Measurements from ENCODE around the gene PLAAT2.

PLAAT2 gene

DNA sequence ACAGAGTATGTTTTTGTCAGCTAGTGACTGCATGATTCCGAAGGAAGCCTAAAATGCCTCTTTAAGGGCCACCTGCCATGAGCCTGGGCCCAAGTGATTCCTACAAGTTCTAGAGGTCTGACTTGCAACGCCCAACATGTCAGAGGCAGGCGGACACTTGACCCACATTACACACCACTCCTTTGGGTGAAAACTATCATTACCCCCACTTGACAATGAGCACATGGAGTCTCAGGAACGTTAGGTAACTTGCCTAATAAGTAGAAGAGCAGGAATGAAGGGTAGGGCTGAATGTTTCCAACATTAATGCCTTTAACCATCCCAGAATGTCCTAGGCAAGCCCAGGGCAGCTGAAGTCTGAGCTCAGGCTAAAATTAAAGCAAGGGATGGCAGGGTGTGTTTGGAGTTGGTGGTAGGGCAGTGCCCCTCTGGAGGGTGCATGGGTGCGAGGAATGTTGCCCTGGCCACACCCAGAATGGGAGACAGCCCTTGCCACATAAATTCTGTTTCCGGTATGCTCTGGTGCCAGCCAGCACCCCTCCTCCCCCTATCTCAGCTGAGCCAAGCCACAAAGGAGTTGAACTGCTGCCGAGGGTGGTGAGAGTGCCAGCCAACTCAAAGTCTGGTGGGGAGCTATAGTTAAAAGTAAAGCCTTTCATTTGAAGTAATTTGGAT lies 2.5 kb downstream of the PLAAT2 start:
- FAIRE-seq (no peak), DNase-seq (ENCODE audit: insufficient read length, low spot score) (no peak)
- TF ChIP-seq, protein P1, sequence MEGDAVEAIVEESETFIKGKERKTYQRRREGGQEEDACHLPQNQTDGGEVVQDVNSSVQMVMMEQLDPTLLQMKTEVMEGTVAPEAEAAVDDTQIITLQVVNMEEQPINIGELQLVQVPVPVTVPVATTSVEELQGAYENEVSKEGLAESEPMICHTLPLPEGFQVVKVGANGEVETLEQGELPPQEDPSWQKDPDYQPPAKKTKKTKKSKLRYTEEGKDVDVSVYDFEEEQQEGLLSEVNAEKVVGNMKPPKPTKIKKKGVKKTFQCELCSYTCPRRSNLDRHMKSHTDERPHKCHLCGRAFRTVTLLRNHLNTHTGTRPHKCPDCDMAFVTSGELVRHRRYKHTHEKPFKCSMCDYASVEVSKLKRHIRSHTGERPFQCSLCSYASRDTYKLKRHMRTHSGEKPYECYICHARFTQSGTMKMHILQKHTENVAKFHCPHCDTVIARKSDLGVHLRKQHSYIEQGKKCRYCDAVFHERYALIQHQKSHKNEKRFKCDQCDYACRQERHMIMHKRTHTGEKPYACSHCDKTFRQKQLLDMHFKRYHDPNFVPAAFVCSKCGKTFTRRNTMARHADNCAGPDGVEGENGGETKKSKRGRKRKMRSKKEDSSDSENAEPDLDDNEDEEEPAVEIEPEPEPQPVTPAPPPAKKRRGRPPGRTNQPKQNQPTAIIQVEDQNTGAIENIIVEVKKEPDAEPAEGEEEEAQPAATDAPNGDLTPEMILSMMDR (IDR thresholded peaks at IDR 0.05; ENCODE audit: insufficient read depth, missing control alignments), result no peak

DNA sequence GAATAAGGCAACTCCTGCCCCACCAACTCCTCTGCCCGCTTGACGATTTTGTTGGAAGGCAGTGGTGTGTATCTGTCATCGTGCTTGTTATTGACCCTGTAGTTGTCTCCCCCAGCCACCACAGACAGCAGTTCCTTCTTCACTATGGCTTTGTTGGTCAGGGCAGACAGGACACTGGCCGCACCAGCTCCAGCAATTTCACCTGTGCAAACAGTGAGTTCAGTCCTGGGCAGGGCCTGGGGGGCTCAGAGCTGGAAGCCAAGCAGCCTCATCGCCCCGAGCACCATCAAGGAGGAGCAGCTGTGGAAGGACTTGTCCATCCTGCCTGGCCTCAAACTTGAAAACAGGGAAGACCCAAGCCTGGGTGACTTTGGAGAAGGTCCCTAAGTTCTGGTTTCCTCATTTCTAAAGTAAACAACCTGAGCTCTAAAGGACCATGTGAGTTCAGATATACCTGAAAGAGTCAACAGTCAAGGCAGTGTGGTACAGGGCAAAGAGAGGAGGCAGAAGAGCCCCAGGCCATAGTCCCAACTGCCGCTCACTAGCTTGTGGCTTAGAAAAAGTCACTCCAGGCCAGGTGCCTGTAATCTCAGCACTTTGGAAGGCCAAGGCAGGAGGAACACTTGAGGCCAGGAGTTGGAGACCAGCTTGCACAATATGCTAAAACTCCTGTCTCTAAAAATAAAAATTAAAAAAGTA lies 4.6 kb downstream of the PLAAT2 start:
- no peak for DNase-seq (ENCODE audit: insufficient read length, low spot score)
- TF ChIP-seq, protein P1 (IDR thresholded peaks at IDR 0.05; ENCODE audit: insufficient read depth, missing control alignments), result no peak
- FAIRE-seq, result no peak

DNA sequence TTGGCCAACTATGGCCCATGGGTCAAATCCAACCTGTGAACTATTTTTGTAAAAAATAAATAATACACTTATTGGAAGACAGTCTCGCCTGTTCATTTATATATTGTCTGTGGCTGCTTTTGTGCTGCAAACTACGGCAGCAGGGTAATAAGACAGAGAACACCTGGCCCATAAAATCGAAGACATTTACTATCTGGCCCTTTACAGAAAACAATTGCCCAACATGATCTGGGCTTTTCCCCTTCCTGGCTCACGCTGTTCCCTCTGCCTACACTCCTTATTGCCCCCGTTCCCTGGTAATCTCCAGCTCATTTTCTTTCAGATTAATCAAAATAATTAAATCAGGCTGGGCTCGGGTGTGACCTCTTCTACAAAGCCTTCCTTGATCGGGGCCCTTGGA lies 5.6 kb downstream of the PLAAT2 start:
- no peak for DNase-seq (ENCODE audit: insufficient read length, low spot score)
- TF ChIP-seq, protein P1 (IDR thresholded peaks at IDR 0.05; ENCODE audit: insufficient read depth, missing control alignments), result no peak
- no peak for FAIRE-seq

DNA sequence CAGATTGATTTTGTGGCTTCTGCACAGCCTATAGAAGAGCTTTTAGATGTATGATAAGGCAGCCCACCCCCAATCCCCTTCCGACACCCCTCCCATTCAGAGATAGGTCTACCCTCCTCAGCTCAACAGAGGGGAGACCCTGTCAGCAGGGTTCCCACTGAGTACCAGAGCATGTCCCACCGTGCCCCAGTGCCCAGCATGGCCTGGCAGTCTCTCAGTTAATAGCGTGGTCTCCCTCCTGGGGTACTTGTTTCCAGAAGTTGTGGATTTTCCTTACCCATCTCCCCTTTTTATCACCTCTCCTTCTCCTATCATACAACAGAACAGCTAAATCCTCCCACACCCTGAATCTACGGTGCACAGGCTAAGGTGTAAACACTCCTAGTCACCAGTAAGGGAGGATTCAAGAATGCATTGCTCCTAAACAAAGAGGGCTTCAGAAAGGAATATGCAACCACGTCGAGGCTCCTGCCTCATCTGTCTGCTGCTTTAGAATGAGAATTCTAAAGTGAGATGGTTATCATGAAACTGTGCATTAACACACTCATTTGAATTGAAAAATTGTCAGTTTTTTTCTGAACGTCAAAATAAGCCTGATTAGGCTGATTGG lies 6.7 kb downstream of the PLAAT2 start:
- DNase-seq (ENCODE audit: insufficient read length, low spot score) (no peak), FAIRE-seq (no peak)
- TF ChIP-seq, protein P1 (IDR thresholded peaks at IDR 0.05; ENCODE audit: insufficient read depth, missing control alignments), result no peak

DNA sequence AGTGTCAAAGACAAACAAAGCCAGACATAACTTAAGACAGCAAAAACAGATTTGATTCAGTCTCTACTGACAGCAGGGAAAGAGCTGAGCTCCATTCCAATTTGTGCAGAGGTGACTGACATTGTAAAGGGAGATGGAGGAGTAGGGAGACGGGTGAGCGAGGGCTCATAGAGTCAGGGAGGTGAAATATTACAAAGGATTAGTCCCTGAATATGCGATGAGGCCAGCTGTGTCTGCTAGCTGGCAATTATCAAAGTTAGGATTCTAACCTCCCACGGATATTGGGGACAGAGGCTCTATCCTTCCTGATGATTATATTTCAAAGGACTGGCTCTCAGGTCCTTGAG lies 8.3 kb downstream of the PLAAT2 start:
- TF ChIP-seq, protein P1 (IDR thresholded peaks at IDR 0.05; ENCODE audit: insufficient read depth, missing control alignments), result no peak
- DNase-seq (ENCODE audit: insufficient read length, low spot score) (no peak), FAIRE-seq (no peak)

DNA sequence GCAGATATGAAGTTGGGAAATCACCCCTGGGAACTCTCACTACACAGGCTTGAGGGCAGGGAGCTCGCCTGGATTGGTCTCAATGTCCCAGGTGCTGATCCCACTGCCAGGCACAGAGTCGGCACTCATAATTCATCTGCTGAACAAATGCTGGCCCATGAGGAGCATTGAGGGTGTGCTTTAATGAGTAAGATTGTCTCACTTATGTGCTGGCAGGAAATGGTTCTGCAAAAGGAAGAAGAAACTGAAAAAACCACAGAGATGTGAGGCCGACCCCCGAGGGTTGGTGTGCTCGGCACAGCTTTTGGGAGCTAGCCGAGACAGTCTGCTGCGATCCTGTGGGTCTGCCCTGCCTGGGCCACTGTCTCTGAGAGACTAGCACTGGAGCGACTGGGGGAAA lies 9.4 kb downstream of the PLAAT2 start:
- FAIRE-seq, result no peak

More for the DNA sequence above, 9.4 kb downstream of the PLAAT2 start:
- DNase-seq (ENCODE audit: insufficient read length, low spot score), result no peak
- TF ChIP-seq, protein P1 (IDR thresholded peaks at IDR 0.05; ENCODE audit: insufficient read depth, missing control alignments), result no peak

All from D721Med (cell line).